HepG2 (cell line): ENCODE measurements around the gene PTPRH. TPM values are rescaled to one million over a fixed set of nuclear protein-coding genes. Genes with fewer than 3 reads are reported as not detected.

Experiments
- ATAC-seq: fragments of 200-7000 bp; cut with Tn5 transposase; 3 replicates; pipeline ENCODE4 v1.9.1; 2020; ENCODE audit warnings: mild to moderate bottlenecking, moderate library complexity
- BruUV-seq: library from RNA; stranded (reverse); fragments of 400-500 nt; replicated peaks from 2 replicates; lab custom pipeline; 2021; lab: Mats Ljungman, UMichigan
- CTCF ChIA-PET: fragments of 300-600 bp; formaldehyde crosslinking; extraction: SDS; loops from one replicate; lab custom pipeline; 2021; ENCODE audit warnings: low total read pairs, inconsistent platforms, low intra/inter-chr PET ratio; lab: Yijun Ruan, JAX
- POLR2A ChIA-PET: fragments of 350-600 bp; sonication (Branson Sonifier 250); formaldehyde crosslinking; loops from one replicate; lab custom pipeline; 2020; ENCODE audit warnings: antibody characterized with exemption, inconsistent platforms; lab: Yijun Ruan, JAX
- DNase-seq: peaks from one replicate; pipeline ENCODE4 v3.0.0-alpha.2; 2015; ENCODE audit warnings: low spot score
- FAIRE-seq: peaks from 3 replicates; lab custom pipeline; 2011; peaks lifted over from hg19 to GRCh38; lab: Jason Lieb, UNC
- H2AFZ ChIP-seq: one replicate; pipeline ENCODE4 v1.6.1; 2011; ENCODE audit warnings: low read length, inconsistent platforms
- H3K27ac ChIP-seq: fragments of 300-600 bp; 3 replicates; pipeline ENCODE4 v1.8.0; 2011; ENCODE audit warnings: mixed run types, mild to moderate bottlenecking, mixed read lengths, low read length, inconsistent platforms; ENCODE audit not compliant: insufficient read depth; ENCODE audit errors: extremely low read length
- H3K27me3 ChIP-seq, 2 experiments: fragments of 200-600 bp in 1 of 2; 2 replicates in 1 of 2; 3 replicates in 1 of 2; pipeline versions ENCODE4 v1.6.0 to v1.8.0; 2011; ENCODE audit warnings: low read length in 2 of 2, mild to moderate bottlenecking in 2 of 2, moderate library complexity in 2 of 2, inconsistent platforms in 1 of 2; ENCODE audit not compliant: insufficient read depth in 2 of 2, control insufficient read depth in 1 of 2
- H3K36me3 ChIP-seq, 2 experiments: fragments of 200-600 bp in 1 of 2; replicated peaks in 1 of 2; 2 replicates in 1 of 2; 3 replicates in 1 of 2; pipeline versions ENCODE4 v1.5.1 to v1.8.0; 2011; ENCODE audit warnings: low read length in 2 of 2, inconsistent platforms in 1 of 2; ENCODE audit not compliant: insufficient read depth in 2 of 2, control insufficient read depth in 1 of 2
- H3K4me1 ChIP-seq: 2 replicates; pipeline ENCODE4 v1.5.1; 2012; ENCODE audit warnings: low read length, inconsistent platforms; ENCODE audit not compliant: insufficient read depth
- H3K4me2 ChIP-seq: 2 replicates; pipeline ENCODE4 v1.6.0; 2011; ENCODE audit warnings: low read depth, low read length, inconsistent platforms
- H3K4me3 ChIP-seq, 3 experiments: fragments of 200-600 bp in 1 of 3; sonication (generic), shearing (Covaris generic) in 1 of 3; replicated peaks in 1 of 3; 2 replicates each; pipeline ENCODE4 v1.5.1; 2011 to 2016; ENCODE audit warnings: low read length in 3 of 3, inconsistent platforms in 2 of 3, low read depth in 2 of 3, mild to moderate bottlenecking in 2 of 3, control low read depth in 1 of 3, mixed read lengths in 1 of 3; ENCODE audit not compliant: insufficient read depth in 1 of 3
- H3K79me2 ChIP-seq: one replicate; pipeline ENCODE4 v1.6.1; 2011; ENCODE audit warnings: low read length, inconsistent platforms; ENCODE audit not compliant: insufficient read depth
- H3K9ac ChIP-seq: 2 replicates; pipeline ENCODE4 v1.6.0; 2011; ENCODE audit warnings: mild to moderate bottlenecking, low read depth, low read length, inconsistent platforms; ENCODE audit not compliant: insufficient read depth
- H3K9me3 ChIP-seq: 2 replicates; pipeline ENCODE4 v1.5.1; 2012; ENCODE audit warnings: mild to moderate bottlenecking, low read length
- H4K20me1 ChIP-seq: 2 replicates; pipeline ENCODE4 v1.6.0; 2011; ENCODE audit warnings: inconsistent platforms, mild to moderate bottlenecking, low read length, moderate library complexity; ENCODE audit not compliant: insufficient read depth
- AGO2 ChIP-seq: fragments of 200-400 bp; formaldehyde crosslinking; optimal IDR thresholded peaks from 2 replicates; pipeline ENCODE3; 2017; ENCODE audit warnings: mild to moderate bottlenecking, low read depth, low read length, moderate library complexity
- ARNT2 ChIP-seq: sonication (generic); formaldehyde crosslinking; IDR thresholded peaks from 2 replicates; pipeline ENCODE4 v1.8.0; 2022; ENCODE audit warnings: mild to moderate bottlenecking, low read depth, missing genetic modification reagents, moderate library complexity
- HOXA3 ChIP-seq: sonication (generic); formaldehyde crosslinking; IDR thresholded peaks from 2 replicates; pipeline ENCODE4 v1.5.0; 2020; ENCODE audit warnings: missing genetic modification reagents
- IKZF4 ChIP-seq: sonication (generic); formaldehyde crosslinking; IDR thresholded peaks from 2 replicates; pipeline ENCODE4 v1.5.1; 2020; ENCODE audit warnings: borderline replicate concordance, mild to moderate bottlenecking, low read depth, missing genetic modification reagents; ENCODE audit errors: not compliant biosample characterization
- MIXL1 ChIP-seq: IDR thresholded peaks from 2 replicates; pipeline ENCODE4 v1.6.1; 2016
- PAF1 ChIP-seq: IDR thresholded peaks from 2 replicates; pipeline ENCODE4 v1.6.1; 2016; ENCODE audit warnings: missing genetic modification reagents, missing compliant biosample characterization
- ZNF589 ChIP-seq: sonication (generic); formaldehyde crosslinking; conservative IDR thresholded peaks from 2 replicates; pipeline ENCODE4 v1.8.0; 2022; ENCODE audit warnings: mild to moderate bottlenecking, moderate library complexity, missing genetic modification reagents
- ZNF878 ChIP-seq: sonication (generic); formaldehyde crosslinking; IDR thresholded peaks from 2 replicates; pipeline ENCODE4 v1.8.1; 2023; ENCODE audit warnings: mild to moderate bottlenecking, missing genetic modification reagents, moderate library complexity
- WGBS: methylation state at CpG from one replicate; pipeline ENCODE4 v1.1.6; 2017; ENCODE audit warnings: low lambda C conversion rate; 5-methylcytosine and 5-hydroxymethylcytosine counted together
- in situ Hi-C: cut with HindIII; loops from 2 replicates; pipeline ENCODE4 v1.10.0; 2017; ENCODE audit warnings: low pct_unique_long_range_greater_than_20kb; ENCODE audit not compliant: extremely low pct_ligation_motif_present
- intact Hi-C: fragments of 100-400 bp; cut with micrococcal nuclease; formaldehyde crosslinking; loops from one replicate; pipeline ENCODE4 v1.10.0; 2022; ENCODE audit not compliant: unreplicated experiment
- polyA plus RNA-seq, 8 experiments: library from polyadenylated mRNA; depleted of rRNA in 3 of 8; stranded (reverse) in 7 of 8; unstranded in 1 of 8; fragments of >200 nt; fragmentation: Illumina TruSeq in 4 of 8; extraction: Trizol in 4 of 8; gene quantifications; 2 replicates each; pipeline versions ENCODE4 v1.2.1 to v1.2.3, GENCODE V29; 2011 to 2016; ENCODE audit warnings: low read depth in 4 of 8, missing spikeins in 1 of 8, mixed read lengths in 1 of 8; ENCODE audit not compliant: insufficient read depth in 1 of 8
- total RNA-seq, 5 experiments: library from RNA; depleted of rRNA; stranded (reverse); fragments of >200 nt; fragmentation: Illumina TruSeq; extraction: Trizol; gene quantifications; 2 replicates each; pipeline ENCODE4 v1.2.3, GENCODE V29; 2016; ENCODE audit warnings: low read depth in 1 of 5
- TF ChIP-seq, protein P1 (sequence below): sonication (generic); formaldehyde crosslinking; IDR thresholded peaks from 2 replicates; pipeline ENCODE4 v1.4.0; 2020; ENCODE audit warnings: missing genetic modification reagents

PTPRH gene
- total and polyA plus RNA-seq, 2 of the 13 experiments (the other 11 are each of a cell fraction or from before 2014, with no cell fraction given): 14.7 to 125 TPM

DNA sequence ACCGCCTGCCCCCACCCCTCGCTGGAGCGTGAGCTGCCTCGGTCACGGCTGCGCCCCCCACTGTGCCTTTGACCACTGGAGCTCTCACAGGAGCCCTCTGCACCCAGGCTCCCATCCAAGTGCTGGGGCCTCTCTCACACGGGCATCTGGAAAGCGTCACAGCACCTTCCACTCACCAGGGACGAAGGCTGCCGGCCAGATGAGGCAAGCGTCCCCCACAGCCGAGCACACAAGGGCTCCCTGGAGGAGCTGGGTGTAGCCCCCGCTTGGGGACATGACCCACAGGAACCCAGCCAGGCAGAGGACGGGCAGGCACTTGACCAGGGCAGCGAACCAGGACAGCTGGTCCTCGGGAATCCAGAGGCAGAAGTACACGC lies 18.7 kb upstream of the PTPRH start:
- 67% methylated on average over 7 of the region's 17 CpGs for WGBS
- ATAC-seq (peak; percentile 6), FAIRE-seq (no peak), DNase-seq (no peak)
- ChIA-PET POLR2A (interaction anchor here (1.1 to 2.3 kb wide), 6 partner anchors 19 to 276 kb away, joined by 3 to 12 read pairs (median 6); partner anchors contain the start of genes PPP6R1, PTPRH and UBE2S), CTCF (no interaction called here)
- peak overlapping the region; percentile 76 for H3K27ac ChIP-seq
- H3K79me2 ChIP-seq: peaks cover 4% of the 10 kb centered on the region
- no peaks in the 10 kb centered on the region for H3K27me3 ChIP-seq
- H4K20me1 ChIP-seq: no peaks in the 10 kb centered on the region
- peak overlapping the region; percentile 60 for H3K9ac ChIP-seq
- H2AFZ ChIP-seq: no peak overlapping the region
- in situ Hi-C loops: no loop called here
- peak overlapping the region; percentile 88 for H3K4me2 ChIP-seq
- no peaks in the 10 kb centered on the region for H3K9me3 ChIP-seq
- peaks cover 71% of the 10 kb centered on the region for H3K4me1 ChIP-seq
- BruUV-seq: no TSS peak
- TF ChIP-seq AGO2: peak; percentile 38
- peak; percentile 44 for TF ChIP-seq IKZF4 (CRISPR knock-in tag)
- TF ChIP-seq MIXL1: no peak
- 0 out of 2 replicates have a peak, but pooled peaks have one; percentile 0 for TF ChIP-seq HOXA3 (CRISPR knock-in tag)
- 0 out of 2 replicates have a peak, but pooled peaks have one; percentile 3 for TF ChIP-seq ARNT2 (CRISPR knock-in tag)
- TF ChIP-seq, protein P1, sequence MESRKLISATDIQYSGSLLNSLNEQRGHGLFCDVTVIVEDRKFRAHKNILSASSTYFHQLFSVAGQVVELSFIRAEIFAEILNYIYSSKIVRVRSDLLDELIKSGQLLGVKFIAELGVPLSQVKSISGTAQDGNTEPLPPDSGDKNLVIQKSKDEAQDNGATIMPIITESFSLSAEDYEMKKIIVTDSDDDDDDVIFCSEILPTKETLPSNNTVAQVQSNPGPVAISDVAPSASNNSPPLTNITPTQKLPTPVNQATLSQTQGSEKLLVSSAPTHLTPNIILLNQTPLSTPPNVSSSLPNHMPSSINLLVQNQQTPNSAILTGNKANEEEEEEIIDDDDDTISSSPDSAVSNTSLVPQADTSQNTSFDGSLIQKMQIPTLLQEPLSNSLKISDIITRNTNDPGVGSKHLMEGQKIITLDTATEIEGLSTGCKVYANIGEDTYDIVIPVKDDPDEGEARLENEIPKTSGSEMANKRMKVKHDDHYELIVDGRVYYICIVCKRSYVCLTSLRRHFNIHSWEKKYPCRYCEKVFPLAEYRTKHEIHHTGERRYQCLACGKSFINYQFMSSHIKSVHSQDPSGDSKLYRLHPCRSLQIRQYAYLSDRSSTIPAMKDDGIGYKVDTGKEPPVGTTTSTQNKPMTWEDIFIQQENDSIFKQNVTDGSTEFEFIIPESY (CRISPR knock-in tag): peak; percentile 68
- 0 out of 2 replicates have a peak, but pooled peaks have one; percentile 27 for TF ChIP-seq PAF1 (CRISPR knock-in tag)
- TF ChIP-seq ZNF589 (CRISPR knock-in tag): 0 out of 2 replicates have a peak, but pooled peaks have one; percentile 24
- TF ChIP-seq ZNF878: no peak
- H3K36me3 ChIP-seq: peaks cover 14 to 33% of the 10 kb centered on the region in 2 experiments; a peak in 4 of 5 replicates
- peak overlapping the region; percentile 37 to 67 (median 41); a peak in 5 of 6 replicates for H3K4me3 ChIP-seq
- intact Hi-C loops: no loop called here
